PC-3 (cell line): ENCODE data around the gene NLN. TPM values are rescaled to one million over a fixed set of nuclear protein-coding genes. Genes with fewer than 3 reads are reported as not detected.
"Not testable (repeated sequence)": the region's sequence is repeated elsewhere in the genome, so short reads cannot be mapped to it uniquely, and the experiment has no call there.

ENCODE experiments used
- ATAC-seq: fragments of 200-7000 bp; cut with Tn5 transposase; 2 replicates; pipeline ENCODE4 v1.9.1; 2020; ENCODE audit warnings: mild to moderate bottlenecking, moderate library complexity
- BruUV-seq: library from RNA; stranded (reverse); fragments of 400-500 nt; replicated peaks from 2 replicates; lab custom pipeline; 2021; lab: Mats Ljungman, UMichigan
- CTCF ChIA-PET: fragments of 300-600 bp; sonication (Branson Sonifier 250); formaldehyde crosslinking; loops from one replicate; lab custom pipeline; 2022; ENCODE audit warnings: antibody characterized with exemption; lab: Charles Lee
- POLR2A ChIA-PET: fragments of 300-600 bp; sonication (Branson Sonifier 250); formaldehyde crosslinking; loops from one replicate; lab custom pipeline; 2022; ENCODE audit warnings: antibody characterized with exemption; ENCODE audit not compliant: unreplicated experiment; lab: Charles Lee
- DNase-seq: peaks from one replicate; pipeline ENCODE4 v3.0.0-alpha.2; 2015
- H2AFZ ChIP-seq: fragments of 300-600 bp; sonication (generic); 2 replicates; pipeline ENCODE4 v1.6.0; 2016; ENCODE audit warnings: antibody characterized with exemption, low read length
- H3F3A ChIP-seq: fragments of 300-600 bp; sonication (generic); one replicate; pipeline ENCODE4 v1.6.0; 2017; ENCODE audit warnings: antibody characterized with exemption, low read length, control low read depth, mild to moderate bottlenecking; ENCODE audit not compliant: unreplicated experiment
- H3K27ac ChIP-seq: fragments of 300-600 bp; sonication (generic); 2 replicates; pipeline ENCODE4 v1.5.1; 2016; ENCODE audit warnings: mild to moderate bottlenecking, low read length
- H3K27me3 ChIP-seq: fragments of 300-600 bp; sonication (generic); 2 replicates; pipeline ENCODE4 v1.6.1; 2016; ENCODE audit warnings: low read length, mixed read lengths
- H3K36me3 ChIP-seq: fragments of 300-600 bp; sonication (generic); 2 replicates; pipeline ENCODE4 v1.6.1; 2016; ENCODE audit warnings: low read depth, mixed run types, low read length, mixed read lengths
- H3K4me1 ChIP-seq: fragments of 300-600 bp; sonication (generic); 2 replicates; pipeline ENCODE4 v1.5.1; 2016; ENCODE audit warnings: low read length; ENCODE audit not compliant: insufficient read depth
- H3K4me2 ChIP-seq: fragments of 300-600 bp; sonication (generic); 2 replicates; pipeline ENCODE4 v1.6.0; 2016; ENCODE audit warnings: low read length
- H3K4me3 ChIP-seq: fragments of 300-600 bp; sonication (generic); 2 replicates; pipeline ENCODE4 v1.5.1; 2016; ENCODE audit warnings: mild to moderate bottlenecking, low read length, mixed read lengths
- H3K79me2 ChIP-seq: fragments of 300-600 bp; sonication (generic); 2 replicates; pipeline ENCODE4 v1.6.1; 2017; ENCODE audit warnings: low read length, mixed read lengths
- H3K9ac ChIP-seq: fragments of 300-600 bp; sonication (generic); 2 replicates; pipeline ENCODE4 v1.6.0; 2016; ENCODE audit warnings: mild to moderate bottlenecking, low read length
- H3K9me2 ChIP-seq: fragments of 300-600 bp; sonication (generic); replicated peaks from 2 replicates; pipeline ENCODE4 v1.6.1; 2016; ENCODE audit warnings: mixed run types, low read length, mixed read lengths
- H3K9me3 ChIP-seq: fragments of 300-600 bp; sonication (generic); 2 replicates; pipeline ENCODE4 v1.6.1; 2016; ENCODE audit warnings: low read length, mixed read lengths
- H4K20me1 ChIP-seq: fragments of 300-600 bp; sonication (generic); 2 replicates; pipeline ENCODE4 v1.6.1; 2016; ENCODE audit warnings: low read length, mixed read lengths
- EZH2 ChIP-seq: fragments of 300-600 bp; sonication (generic); IDR thresholded peaks from one replicate; pipeline ENCODE4 v1.6.1; 2017; ENCODE audit warnings: antibody characterized with exemption, mild to moderate bottlenecking, low read length; ENCODE audit not compliant: unreplicated experiment
- EZH2phosphoT487 ChIP-seq: fragments of 300-600 bp; sonication (generic); IDR thresholded peaks from 2 replicates; pipeline ENCODE4 v1.6.1; 2018; ENCODE audit warnings: mild to moderate bottlenecking, antibody characterized with exemption, low read length, borderline replicate concordance
- intact Hi-C: fragments of 100-400 bp; cut with micrococcal nuclease; formaldehyde crosslinking; loops from 2 replicates; pipeline ENCODE4 v1.9.0; 2023
- total RNA-seq: library from RNA; depleted of rRNA; stranded (reverse); fragments of >200 nt; gene quantifications from 2 replicates; pipeline ENCODE4 v1.2.3, GENCODE V29; 2014
- TF ChIP-seq, protein P1 (sequence below): fragments of 300-600 bp; sonication (generic); conservative IDR thresholded peaks from 2 replicates; pipeline ENCODE4 v1.5.1; 2017; ENCODE audit warnings: antibody characterized with exemption, low read depth, mild to moderate bottlenecking, low read length

The NLN gene
- total RNA-seq, 1 experiment from 2014 or later = 13.6 TPM

DNA sequence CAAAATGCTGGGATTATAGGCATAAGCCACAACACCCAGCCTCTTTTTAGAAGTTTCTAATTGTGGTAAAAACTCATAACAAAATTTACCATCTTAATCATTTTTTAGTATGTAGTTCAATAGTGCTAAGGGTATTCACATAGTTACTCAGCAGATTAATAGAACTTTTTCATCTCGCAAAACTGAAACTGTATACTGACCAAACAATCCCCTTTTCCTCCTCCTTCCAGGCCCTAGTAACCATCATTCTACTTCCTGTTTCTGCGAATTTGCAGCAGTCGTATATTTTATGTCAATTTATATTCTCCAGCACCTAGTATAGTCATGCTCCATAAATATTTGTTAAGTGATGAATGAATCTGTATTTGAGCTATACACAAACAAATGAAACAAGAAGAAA is 118.1 kb downstream of the NLN start:
- CTCF ChIA-PET = no interaction called here
- no peak overlapping the region for H3K4me3 ChIP-seq
- TF ChIP-seq, protein P1, sequence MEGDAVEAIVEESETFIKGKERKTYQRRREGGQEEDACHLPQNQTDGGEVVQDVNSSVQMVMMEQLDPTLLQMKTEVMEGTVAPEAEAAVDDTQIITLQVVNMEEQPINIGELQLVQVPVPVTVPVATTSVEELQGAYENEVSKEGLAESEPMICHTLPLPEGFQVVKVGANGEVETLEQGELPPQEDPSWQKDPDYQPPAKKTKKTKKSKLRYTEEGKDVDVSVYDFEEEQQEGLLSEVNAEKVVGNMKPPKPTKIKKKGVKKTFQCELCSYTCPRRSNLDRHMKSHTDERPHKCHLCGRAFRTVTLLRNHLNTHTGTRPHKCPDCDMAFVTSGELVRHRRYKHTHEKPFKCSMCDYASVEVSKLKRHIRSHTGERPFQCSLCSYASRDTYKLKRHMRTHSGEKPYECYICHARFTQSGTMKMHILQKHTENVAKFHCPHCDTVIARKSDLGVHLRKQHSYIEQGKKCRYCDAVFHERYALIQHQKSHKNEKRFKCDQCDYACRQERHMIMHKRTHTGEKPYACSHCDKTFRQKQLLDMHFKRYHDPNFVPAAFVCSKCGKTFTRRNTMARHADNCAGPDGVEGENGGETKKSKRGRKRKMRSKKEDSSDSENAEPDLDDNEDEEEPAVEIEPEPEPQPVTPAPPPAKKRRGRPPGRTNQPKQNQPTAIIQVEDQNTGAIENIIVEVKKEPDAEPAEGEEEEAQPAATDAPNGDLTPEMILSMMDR = no peak
- TF ChIP-seq EZH2 = no peak
- no peak for TF ChIP-seq EZH2phosphoT487
- no peaks in the 10 kb centered on the region for H3K27me3 ChIP-seq
- H3K4me2 ChIP-seq = peak overlapping the region; percentile 33; the same call in 1 of the 2 replicates
- no peak overlapping the region for H2AFZ ChIP-seq
- no TSS peak for BruUV-seq
- peak overlapping the region; percentile 82 for H3K27ac ChIP-seq
- H3K9me3 ChIP-seq = no peaks in the 10 kb centered on the region
- H3F3A ChIP-seq = no peaks in the 10 kb centered on the region
- POLR2A ChIA-PET = interaction anchor here (0.6 to 0.9 kb wide), 2 partner anchors 28 to 240 kb away, joined by 6 read pairs; no protein-coding TSS in a partner anchor
- H3K9ac ChIP-seq = peak overlapping the region; percentile 8; the same call in 1 of the 2 replicates
- H3K36me3 ChIP-seq = no peaks in the 10 kb centered on the region
- H3K4me1 ChIP-seq = peaks cover 12% of the 10 kb centered on the region
- no peaks in the 10 kb centered on the region for H3K9me2 ChIP-seq
- intact Hi-C loops = loop anchor here (1.0 to 2.0 kb wide), 2 partner anchors 29 to 71 kb away; no protein-coding TSS in a partner anchor
- no peaks in the 10 kb centered on the region for H4K20me1 ChIP-seq
- DNase-seq (peak; percentile 62), ATAC-seq (peak; percentile 89)
- no peaks in the 10 kb centered on the region for H3K79me2 ChIP-seq

GRCh38 chr5:65844763-65845162 is 122.8 kb downstream of the NLN start:
- BruUV-seq, H3K9me3 ChIP-seq, H3K27ac ChIP-seq, CTCF ChIA-PET, H3F3A ChIP-seq, H3K4me1 ChIP-seq, intact Hi-C loops, H3K79me2 ChIP-seq, H3K9ac ChIP-seq, H3K36me3 ChIP-seq, H3K4me3 ChIP-seq, POLR2A ChIA-PET, H2AFZ ChIP-seq, H4K20me1 ChIP-seq, DNase-seq, H3K9me2 ChIP-seq, ATAC-seq, H3K27me3 ChIP-seq, H3K4me2 ChIP-seq: not testable (repeated sequence)

DNA sequence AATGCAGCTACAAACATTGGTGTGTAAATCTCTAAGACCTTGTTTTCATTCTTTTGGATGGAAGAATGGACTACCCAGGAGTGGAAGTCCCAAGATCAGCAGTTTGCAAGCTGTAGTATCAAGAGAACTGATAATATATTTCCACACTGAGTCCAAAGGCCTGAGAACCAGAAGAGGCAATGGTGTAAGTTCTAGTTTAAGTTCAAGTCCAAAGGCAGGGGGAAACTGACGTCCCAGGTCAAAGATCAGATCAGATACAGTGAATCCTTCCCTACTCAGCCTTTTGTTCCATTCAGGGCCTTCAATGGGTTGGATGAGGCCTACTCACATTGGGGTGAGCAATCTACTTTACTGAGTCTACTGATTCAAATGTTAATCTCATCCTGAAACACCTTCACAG is 124.1 kb downstream of the NLN start:
- no peak overlapping the region for H3K27ac ChIP-seq
- POLR2A ChIA-PET = no interaction called here
- H3K4me3 ChIP-seq = no peak overlapping the region
- H3K79me2 ChIP-seq = no peaks in the 10 kb centered on the region
- no peaks in the 10 kb centered on the region for H3F3A ChIP-seq
- H3K9me3 ChIP-seq = no peaks in the 10 kb centered on the region
- no peaks in the 10 kb centered on the region for H3K4me1 ChIP-seq
- CTCF ChIA-PET = no interaction called here
- H3K36me3 ChIP-seq = no peaks in the 10 kb centered on the region
- H2AFZ ChIP-seq = no peak overlapping the region
- no peaks in the 10 kb centered on the region for H3K9me2 ChIP-seq
- ATAC-seq (no peak), DNase-seq (no peak)
- no peak overlapping the region for H3K4me2 ChIP-seq
- intact Hi-C loops = no loop called here
- no peaks in the 10 kb centered on the region for H3K27me3 ChIP-seq
- BruUV-seq = no TSS peak
- TF ChIP-seq, protein P1 = no peak
- H3K9ac ChIP-seq = no peak overlapping the region
- H4K20me1 ChIP-seq = no peaks in the 10 kb centered on the region

DNA sequence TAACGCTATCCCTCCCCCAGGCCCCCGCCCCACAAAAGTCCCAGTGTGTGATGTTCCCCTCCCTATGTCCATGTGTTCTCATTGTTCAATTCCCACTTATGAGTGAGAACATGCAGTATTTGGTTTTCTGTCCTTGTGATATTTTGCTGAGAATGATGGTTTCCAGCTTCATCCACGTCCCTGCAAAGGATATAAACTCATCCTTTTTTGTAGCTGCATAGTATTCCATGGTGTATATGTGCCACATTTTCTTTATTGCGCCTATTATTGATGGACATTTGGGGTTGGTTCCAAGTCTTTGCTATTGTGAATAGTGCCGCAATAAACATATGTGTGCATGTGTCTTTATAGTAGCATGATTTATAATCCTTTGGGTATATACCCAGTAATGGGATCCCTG is 125.0 kb downstream of the NLN start:
- not testable (repeated sequence) for H4K20me1 ChIP-seq

DNA sequence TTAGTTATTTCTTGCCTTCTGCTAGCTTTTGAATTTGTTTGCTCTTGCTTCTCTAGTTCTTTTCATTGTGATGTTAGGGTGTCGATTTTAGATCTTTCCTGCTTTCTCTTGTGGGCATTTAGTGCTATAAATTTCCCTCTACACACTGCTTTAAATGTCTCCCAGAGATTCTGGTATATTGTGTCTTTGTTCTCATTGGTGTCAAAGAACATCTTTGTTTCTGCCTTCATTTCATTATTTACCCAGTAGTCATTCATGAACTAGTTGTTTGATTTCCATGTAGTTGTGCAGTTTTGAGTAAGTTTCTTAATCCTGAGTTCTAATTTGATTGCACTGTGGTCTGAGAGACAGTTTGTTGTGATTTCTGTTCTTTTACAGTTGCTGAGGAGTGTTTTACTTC is 127.9 kb downstream of the NLN start:
- ATAC-seq, H3K36me3 ChIP-seq, H3K9me2 ChIP-seq, H3K4me3 ChIP-seq, H3K9ac ChIP-seq, H2AFZ ChIP-seq, H3K27me3 ChIP-seq, H3K4me1 ChIP-seq, H3K4me2 ChIP-seq, H3F3A ChIP-seq, BruUV-seq, DNase-seq, H4K20me1 ChIP-seq, POLR2A ChIA-PET, H3K27ac ChIP-seq, H3K9me3 ChIP-seq, intact Hi-C loops, H3K79me2 ChIP-seq, CTCF ChIA-PET: not testable (repeated sequence)

More for the DNA sequence above, 125.0 kb downstream of the NLN start:
- H2AFZ ChIP-seq, H3K9me3 ChIP-seq, H3K27ac ChIP-seq, DNase-seq, H3K4me2 ChIP-seq, H3K79me2 ChIP-seq, H3K4me3 ChIP-seq, POLR2A ChIA-PET, BruUV-seq, CTCF ChIA-PET, H3K36me3 ChIP-seq, H3K27me3 ChIP-seq, H3K9me2 ChIP-seq, ATAC-seq, H3K4me1 ChIP-seq, intact Hi-C loops, H3F3A ChIP-seq, H3K9ac ChIP-seq: not testable (repeated sequence)
